Fibroblast of pulmonary artery (primary cell): Measurements from ENCODE around the gene PDE4D.

Experiments
- DNase-seq: peaks from one replicate; pipeline ENCODE4 v3.0.0-alpha.2; 2010; ENCODE audit warnings: low read depth
- H3K4me3 ChIP-seq: replicated peaks from 2 replicates; pipeline ENCODE4 v1.5.1; 2011; ENCODE audit warnings: low read depth, mild to moderate bottlenecking, control low read depth, low read length, moderate library complexity
- CTCF ChIP-seq: IDR thresholded peaks from 2 replicates; pipeline ENCODE4 v1.5.1; 2011; ENCODE audit warnings: mild to moderate bottlenecking, control low read depth, low read length, inconsistent platforms; ENCODE audit errors: missing control alignments

PDE4D gene

GRCh38 chr5:59151162-59151889 lies 742.2 kb downstream of the PDE4D start:
- TF ChIP-seq CTCF, result no peak
- no peak for DNase-seq
- H3K4me3 ChIP-seq, result no peak overlapping the region

GRCh38 chr5:59149827-59150226 lies 743.7 kb downstream of the PDE4D start:
- DNase-seq, result no peak
- TF ChIP-seq CTCF, result no peak

GRCh38 chr5:59149271-59149670 lies 744.3 kb downstream of the PDE4D start:
- DNase-seq, result no peak
- TF ChIP-seq CTCF, result no peak

More at GRCh38 chr5:59149827-59150226, 743.7 kb downstream of the PDE4D start:
- H3K4me3 ChIP-seq, result no peak overlapping the region

GRCh38 chr5:59146729-59147128 lies 746.8 kb downstream of the PDE4D start:
- no peak overlapping the region for H3K4me3 ChIP-seq
- DNase-seq, result no peak
- TF ChIP-seq CTCF, result no peak

More at GRCh38 chr5:59149271-59149670, 744.3 kb downstream of the PDE4D start:
- no peak overlapping the region for H3K4me3 ChIP-seq

- TF ChIP-seq CTCF, result no peak
- no peak overlapping the region for H3K4me3 ChIP-seq
- no peak for DNase-seq
These were observed 749.6 kb downstream of the PDE4D start for GRCh38 chr5:59143926-59144333.

GRCh38 chr5:59142927-59143326 lies 750.6 kb downstream of the PDE4D start:
- no peak for DNase-seq
- no peak for TF ChIP-seq CTCF
- H3K4me3 ChIP-seq, result no peak overlapping the region

GRCh38 chr5:59142138-59142537 lies 751.4 kb downstream of the PDE4D start:
- no peak overlapping the region for H3K4me3 ChIP-seq
- TF ChIP-seq CTCF, result no peak
- DNase-seq, result no peak
